Upper lobe of right lung (tissue), 1 donor: ENCODE results near the gene GCNT1. TPM values are rescaled to one million over a fixed set of nuclear protein-coding genes. Genes with fewer than 3 reads are reported as not detected.
"Not testable (repeated sequence)": the region's sequence is repeated elsewhere in the genome, so short reads cannot be mapped to it uniquely, and the experiment has no call there.

Experiments used
- ATAC-seq: fragments of 200-7000 bp; cut with Tn5 transposase; one replicate; pipeline ENCODE4 v1.9.1; 2020; ENCODE audit warnings: mild to moderate bottlenecking, moderate library complexity
- DNase-seq: peaks from one replicate; pipeline ENCODE4 v3.0.0-alpha.2; 2020
- H3K27ac ChIP-seq: fragments of 200-600 bp; one replicate; pipeline ENCODE4 v1.8.0; 2022
- H3K27me3 ChIP-seq: fragments of 200-600 bp; one replicate; pipeline ENCODE4 v1.8.0; 2022; ENCODE audit warnings: mild to moderate bottlenecking
- H3K36me3 ChIP-seq: fragments of 200-600 bp; one replicate; pipeline ENCODE4 v1.8.0; 2022
- H3K4me1 ChIP-seq: fragments of 200-600 bp; one replicate; pipeline ENCODE4 v1.8.0; 2022
- H3K4me3 ChIP-seq: fragments of 200-600 bp; one replicate; pipeline ENCODE4 v1.8.0; 2022; ENCODE audit warnings: mild to moderate bottlenecking
- H3K9me3 ChIP-seq: fragments of 200-600 bp; one replicate; pipeline ENCODE4 v1.8.0; 2022
- intact Hi-C: fragments of 100-400 bp; cut with DNase I; formaldehyde crosslinking; loops from one replicate; pipeline ENCODE4 v1.11.0; 2022
- total RNA-seq: library from RNA; stranded (reverse); fragmentation: NEBNext Ultra II Directional; extraction: Animal tissue kit (Norgen Biotek cat#: 25700); gene quantifications from one replicate; pipeline ENCODE4 v1.2.1, GENCODE V29; 2021
- TF ChIP-seq, protein P1 (sequence below): fragments of 200-600 bp; IDR thresholded peaks from one replicate; pipeline ENCODE4 v1.8.0; 2022; ENCODE audit warnings: antibody characterized with exemption
- donor health status: DM: no; HTN: yes; CAD: no; lungs with severe emphysema.

The GCNT1 gene
- total RNA-seq, 1 donor from 2014 or later = 8.5 TPM

DNA sequence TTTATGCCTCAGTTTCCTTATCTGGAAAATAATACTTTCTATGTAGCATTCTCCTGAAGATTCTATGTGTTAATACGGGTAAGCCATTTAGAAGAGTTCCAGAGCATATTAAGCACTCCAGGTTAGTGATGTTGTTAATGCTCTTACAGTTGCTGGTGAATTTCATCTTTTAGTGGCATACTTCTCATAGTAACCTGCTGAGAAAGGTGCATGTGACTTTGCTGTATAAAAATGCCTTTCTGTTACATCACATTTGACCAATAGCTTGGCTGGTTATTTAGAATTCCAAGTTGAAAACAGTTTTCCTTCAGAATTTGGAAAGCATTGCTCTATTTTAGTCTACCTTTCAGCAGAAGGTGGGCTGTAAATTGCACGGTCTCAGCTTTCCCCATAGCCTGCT is 27.2 kb downstream of the GCNT1 start:
- Histone ChIP-seq H3K9me3 (no peaks in the 10 kb centered on the region), H3K27ac (no peak overlapping the region), H3K27me3 (no peaks in the 10 kb centered on the region), H3K36me3 (no peaks in the 10 kb centered on the region), H3K4me1 (no peaks in the 10 kb centered on the region), H3K4me3 (no peak overlapping the region)
- ATAC-seq (no peak), DNase-seq (no peak)
- TF ChIP-seq, protein P1, sequence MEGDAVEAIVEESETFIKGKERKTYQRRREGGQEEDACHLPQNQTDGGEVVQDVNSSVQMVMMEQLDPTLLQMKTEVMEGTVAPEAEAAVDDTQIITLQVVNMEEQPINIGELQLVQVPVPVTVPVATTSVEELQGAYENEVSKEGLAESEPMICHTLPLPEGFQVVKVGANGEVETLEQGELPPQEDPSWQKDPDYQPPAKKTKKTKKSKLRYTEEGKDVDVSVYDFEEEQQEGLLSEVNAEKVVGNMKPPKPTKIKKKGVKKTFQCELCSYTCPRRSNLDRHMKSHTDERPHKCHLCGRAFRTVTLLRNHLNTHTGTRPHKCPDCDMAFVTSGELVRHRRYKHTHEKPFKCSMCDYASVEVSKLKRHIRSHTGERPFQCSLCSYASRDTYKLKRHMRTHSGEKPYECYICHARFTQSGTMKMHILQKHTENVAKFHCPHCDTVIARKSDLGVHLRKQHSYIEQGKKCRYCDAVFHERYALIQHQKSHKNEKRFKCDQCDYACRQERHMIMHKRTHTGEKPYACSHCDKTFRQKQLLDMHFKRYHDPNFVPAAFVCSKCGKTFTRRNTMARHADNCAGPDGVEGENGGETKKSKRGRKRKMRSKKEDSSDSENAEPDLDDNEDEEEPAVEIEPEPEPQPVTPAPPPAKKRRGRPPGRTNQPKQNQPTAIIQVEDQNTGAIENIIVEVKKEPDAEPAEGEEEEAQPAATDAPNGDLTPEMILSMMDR = no peak
- intact Hi-C loops = no loop called here

- no peak for ATAC-seq
- Histone ChIP-seq H3K27me3 (no peaks in the 10 kb centered on the region), H3K36me3 (no peaks in the 10 kb centered on the region), H3K27ac (no peak overlapping the region), H3K9me3 (no peaks in the 10 kb centered on the region), H3K4me1 (no peaks in the 10 kb centered on the region), H3K4me3 (no peak overlapping the region)
- TF ChIP-seq, protein P1 = no peak
- DNase-seq = no peak
- intact Hi-C loops = no loop called here
Measured at GRCh38 chr9:76490249-76490990, 31.4 kb downstream of the GCNT1 start.

- DNase-seq, H3K27me3 ChIP-seq, intact Hi-C loops, H3K9me3 ChIP-seq, ATAC-seq, H3K27ac ChIP-seq, H3K36me3 ChIP-seq, H3K4me3 ChIP-seq, H3K4me1 ChIP-seq: not testable (repeated sequence)
Measured at GRCh38 chr9:76491056-76491455, 32.1 kb downstream of the GCNT1 start.

- H3K36me3 ChIP-seq, DNase-seq, H3K27ac ChIP-seq, H3K9me3 ChIP-seq, H3K4me3 ChIP-seq, H3K4me1 ChIP-seq, ATAC-seq, H3K27me3 ChIP-seq, intact Hi-C loops: not testable (repeated sequence)
Measured at GRCh38 chr9:76493496-76493895, 34.5 kb downstream of the GCNT1 start.

DNA sequence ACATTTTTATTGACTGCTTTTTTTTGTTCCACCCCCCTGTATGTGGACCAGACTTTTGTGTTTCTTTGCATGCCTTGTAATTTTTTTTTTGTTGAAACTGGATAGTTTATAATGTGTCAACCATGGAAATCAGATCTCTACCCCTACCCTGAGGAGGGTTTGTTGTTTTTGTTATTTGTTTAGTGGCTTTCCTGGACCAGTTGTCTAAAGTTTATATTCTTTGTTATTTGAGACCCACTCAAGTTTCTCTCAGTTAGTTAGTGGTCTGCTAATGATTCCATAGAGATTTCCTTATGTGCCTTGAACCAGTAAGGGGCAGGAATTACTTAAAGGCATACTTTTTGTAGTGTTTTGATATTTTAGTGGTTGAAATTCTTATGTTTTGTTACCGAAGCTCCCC is 41.1 kb downstream of the GCNT1 start:
- TF ChIP-seq, protein P1 = no peak

GRCh38 chr9:76502746-76503145 is 43.8 kb downstream of the GCNT1 start:
- Histone ChIP-seq H3K36me3 (no peaks in the 10 kb centered on the region), H3K4me3 (no peak overlapping the region), H3K4me1 (no peaks in the 10 kb centered on the region), H3K27me3 (no peaks in the 10 kb centered on the region), H3K27ac (no peak overlapping the region), H3K9me3 (no peaks in the 10 kb centered on the region)
- DNase-seq = no peak
- intact Hi-C loops = no loop called here
- no peak for ATAC-seq
- TF ChIP-seq, protein P1 = no peak

More for the DNA sequence above, 41.1 kb downstream of the GCNT1 start:
- Histone ChIP-seq H3K27ac (no peak overlapping the region), H3K4me3 (no peak overlapping the region), H3K9me3 (no peaks in the 10 kb centered on the region), H3K4me1 (no peaks in the 10 kb centered on the region), H3K36me3 (no peaks in the 10 kb centered on the region), H3K27me3 (no peaks in the 10 kb centered on the region)
- ATAC-seq = no peak
- intact Hi-C loops = no loop called here
- no peak for DNase-seq

- Histone ChIP-seq H3K9me3 (no peaks in the 10 kb centered on the region), H3K27ac (no peak overlapping the region), H3K4me3 (no peak overlapping the region), H3K27me3 (no peaks in the 10 kb centered on the region), H3K4me1 (no peaks in the 10 kb centered on the region), H3K36me3 (no peaks in the 10 kb centered on the region)
- TF ChIP-seq, protein P1 = no peak
- no peak for ATAC-seq
- intact Hi-C loops = no loop called here
- no peak for DNase-seq
Measured at GRCh38 chr9:76510041-76510440, 51.1 kb downstream of the GCNT1 start.
